ENCODE results near the gene CDK2AP2.

GRCh38 chr11:67468056-67468455 is 39.9 kb downstream of the CDK2AP2 start:
- no peak for TF ChIP-seq POLR2AphosphoS5 (IDR thresholded peaks at IDR 0.05; ENCODE audit: low read depth)
- TF ChIP-seq CTCF (conservative IDR thresholded peaks at IDR 0.05; ENCODE audit: low read depth in 2 of 2): no peak
- TF ChIP-seq CREB1 (CRISPR knock-in tag; IDR thresholded peaks at IDR 0.05; ENCODE audit: low read depth): no peak
- no peak for TF ChIP-seq ETS1 (IDR thresholded peaks at IDR 0.05)
- TF ChIP-seq REST (IDR thresholded peaks at IDR 0.05; ENCODE audit: unreplicated experiment): no peak
- TF ChIP-seq ZNF331 (CRISPR knock-in tag; IDR thresholded peaks at IDR 0.05; ENCODE audit: low read depth): no peak
- TF ChIP-seq EZH2phosphoT487 (IDR thresholded peaks at IDR 0.05; ENCODE audit: unreplicated experiment): no peak
- no peak for TF ChIP-seq EZH2 (IDR thresholded peaks at IDR 0.05; ENCODE audit: low read depth, unreplicated experiment)
- no peak for TF ChIP-seq JUNB (IDR thresholded peaks at IDR 0.05; ENCODE audit: unreplicated experiment)
- TF ChIP-seq NANOG (IDR thresholded peaks at IDR 0.05; ENCODE audit: borderline replicate concordance): no peak
- no peak for TF ChIP-seq STAT1 (IDR thresholded peaks at IDR 0.05; ENCODE audit: unreplicated experiment)

Measured in GM23338 (cell line).